ENCODE data around the gene MAGEA9B.
"Not testable (repeated sequence)": the region's sequence is repeated elsewhere in the genome, so short reads cannot be mapped to it uniquely, and the experiment has no call there.

Gene MAGEA9B

DNA sequence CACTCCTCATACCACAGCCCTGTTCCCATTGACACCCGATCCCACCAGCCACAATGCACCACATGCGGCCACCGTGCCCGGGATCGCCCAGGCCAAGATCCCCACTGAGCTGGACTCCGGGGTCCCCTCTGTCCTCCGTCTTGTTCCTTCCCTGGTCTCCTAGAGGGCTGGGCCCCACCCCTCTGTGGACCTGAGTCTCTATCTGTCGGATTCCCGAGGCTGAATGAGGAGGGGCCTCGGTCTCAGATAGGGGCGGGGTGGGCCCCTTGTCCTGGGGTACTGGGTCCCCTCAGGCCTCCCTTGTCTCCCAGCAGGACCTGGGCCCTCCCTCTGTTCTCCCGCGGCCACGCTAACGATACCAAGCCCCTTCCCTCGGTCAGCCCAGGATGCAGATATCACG is 1.6 kb downstream of the MAGEA9B start:
- DNase-seq; intact Hi-C loops (cut with DNase I): not testable (repeated sequence)

DNA sequence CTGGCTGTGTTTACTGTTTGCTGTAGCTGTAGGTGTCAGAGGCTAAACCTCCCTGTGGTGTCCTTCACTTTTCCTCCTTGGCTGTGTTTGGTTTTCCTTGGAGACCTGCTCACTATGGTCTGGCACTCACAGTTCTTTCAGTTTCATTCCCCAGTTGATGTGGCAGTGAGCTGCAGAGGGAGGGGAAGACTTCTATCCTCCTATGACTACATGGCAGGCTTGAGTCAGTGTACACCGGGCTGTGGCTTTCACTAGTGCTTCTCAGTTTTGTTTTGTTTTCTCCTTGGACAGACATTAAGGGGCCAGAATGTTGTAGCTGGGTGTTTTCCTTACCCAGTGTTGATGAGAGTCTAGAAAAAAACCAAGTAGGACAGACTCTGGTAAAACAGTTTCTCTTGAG is 13.8 kb downstream of the MAGEA9B start:
- intact Hi-C loops (cut with DNase I); DNase-seq: not testable (repeated sequence)

- intact Hi-C loops (cut with DNase I): no loop called here
- DNase-seq: no peak
Observed at GRCh38 chrX:149572743-149573142, 14.5 kb downstream of the MAGEA9B start.

DNA sequence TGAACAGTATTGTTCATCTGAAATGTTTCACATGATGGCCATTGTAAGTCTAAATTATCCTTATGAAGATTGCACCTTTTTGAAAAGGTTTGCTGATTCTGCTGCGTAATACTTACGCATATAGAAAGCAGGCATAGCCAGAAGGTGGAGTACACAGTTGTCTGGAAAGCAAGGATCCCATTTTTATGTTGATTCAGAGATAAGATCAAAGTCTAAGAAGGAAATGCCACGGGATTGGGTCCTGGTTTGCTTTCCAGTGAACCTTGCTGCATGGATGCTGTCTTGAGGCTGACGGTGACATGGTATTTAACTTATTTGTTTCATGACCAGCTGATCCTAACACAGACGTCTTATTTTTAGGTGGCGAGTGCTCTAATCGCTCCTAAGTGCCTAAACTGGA is 15.5 kb downstream of the MAGEA9B start:
- DNase-seq: no peak
- intact Hi-C loops (cut with DNase I): no loop called here

- intact Hi-C loops (cut with DNase I): no loop called here
- DNase-seq: no peak
Observed at GRCh38 chrX:149570668-149571067, 16.6 kb downstream of the MAGEA9B start.

GRCh38 chrX:149569770-149570169 is 17.5 kb downstream of the MAGEA9B start:
- no peak for DNase-seq
- intact Hi-C loops (cut with DNase I): no loop called here

DNA sequence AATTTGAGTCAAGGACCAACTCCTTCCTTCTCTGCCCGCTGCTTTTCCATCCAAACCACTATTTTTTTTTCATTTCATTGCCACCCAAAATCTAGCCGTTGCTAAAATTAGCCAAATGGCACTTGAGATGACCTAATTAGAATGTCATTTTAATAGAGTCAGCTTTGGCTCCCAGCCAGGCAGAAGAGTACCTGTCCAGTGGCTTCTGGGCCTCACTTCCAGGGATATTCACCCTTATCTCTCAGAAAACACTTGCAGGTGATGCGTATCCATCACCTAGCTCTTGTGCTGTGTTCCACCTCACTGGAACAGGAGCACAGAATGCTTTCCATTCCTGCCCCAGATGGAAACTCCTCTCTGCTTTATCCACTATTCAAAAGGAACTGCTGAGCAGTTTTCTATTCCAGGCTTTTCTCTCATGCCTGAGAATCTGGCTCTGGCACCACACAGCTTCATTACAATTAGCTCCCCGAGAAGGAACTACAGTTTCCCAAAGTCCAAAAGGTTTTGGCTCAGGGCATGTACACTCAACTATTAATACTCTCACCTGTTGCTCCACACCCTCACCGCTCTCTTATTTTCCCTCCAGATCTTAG is 18.5 kb downstream of the MAGEA9B start:
- intact Hi-C loops (cut with DNase I): no loop called here
- no peak for DNase-seq

- intact Hi-C loops (cut with DNase I): no loop called here
- DNase-seq: no peak
Observed at GRCh38 chrX:149567621-149568417, 19.4 kb downstream of the MAGEA9B start.

DNA sequence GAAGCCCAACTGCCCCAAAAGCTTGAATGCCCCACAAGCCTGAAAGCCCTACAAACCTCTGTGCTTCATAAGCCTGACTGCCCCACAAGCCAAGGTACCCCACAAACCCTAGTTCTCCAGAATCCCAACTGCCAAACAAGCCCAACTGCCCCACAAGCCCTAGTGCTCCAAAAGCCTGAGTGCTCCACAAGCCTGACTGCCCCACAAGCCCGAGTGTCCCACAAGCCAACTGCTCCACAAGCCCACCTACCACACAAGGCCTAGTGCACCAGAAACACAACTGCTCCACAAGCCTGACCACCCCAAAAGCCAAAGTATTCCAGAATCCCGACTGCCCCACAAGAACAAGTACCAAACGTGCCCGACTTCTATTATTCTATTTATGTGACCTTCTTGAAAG is 23.9 kb downstream of the MAGEA9B start:
- no peak for DNase-seq
- intact Hi-C loops (cut with DNase I): no loop called here

DNA sequence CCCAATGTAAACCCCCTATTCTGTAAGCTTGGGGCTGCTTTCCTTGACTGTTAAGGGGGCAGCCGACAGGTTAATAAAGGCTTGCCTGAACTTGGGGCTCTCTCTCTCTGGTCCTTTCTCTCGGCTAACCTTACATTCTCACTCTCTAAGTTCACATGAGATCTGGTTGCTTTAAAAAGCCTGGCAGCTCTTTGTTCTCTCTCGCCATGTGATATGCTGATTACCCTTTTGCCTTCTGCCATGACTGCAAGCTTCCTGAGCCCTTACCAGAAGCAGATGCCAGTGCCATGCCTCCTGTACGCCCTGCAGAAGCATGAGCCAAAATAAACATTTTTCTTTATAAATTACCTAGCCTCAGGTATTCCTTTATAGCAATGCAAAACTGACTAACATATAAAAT is 32.0 kb downstream of the MAGEA9B start:
- intact Hi-C loops (cut with DNase I); DNase-seq: not testable (repeated sequence)

GRCh38 chrX:149551939-149552248 is 35.4 kb downstream of the MAGEA9B start:
- DNase-seq; intact Hi-C loops (cut with DNase I): not testable (repeated sequence)

DNA sequence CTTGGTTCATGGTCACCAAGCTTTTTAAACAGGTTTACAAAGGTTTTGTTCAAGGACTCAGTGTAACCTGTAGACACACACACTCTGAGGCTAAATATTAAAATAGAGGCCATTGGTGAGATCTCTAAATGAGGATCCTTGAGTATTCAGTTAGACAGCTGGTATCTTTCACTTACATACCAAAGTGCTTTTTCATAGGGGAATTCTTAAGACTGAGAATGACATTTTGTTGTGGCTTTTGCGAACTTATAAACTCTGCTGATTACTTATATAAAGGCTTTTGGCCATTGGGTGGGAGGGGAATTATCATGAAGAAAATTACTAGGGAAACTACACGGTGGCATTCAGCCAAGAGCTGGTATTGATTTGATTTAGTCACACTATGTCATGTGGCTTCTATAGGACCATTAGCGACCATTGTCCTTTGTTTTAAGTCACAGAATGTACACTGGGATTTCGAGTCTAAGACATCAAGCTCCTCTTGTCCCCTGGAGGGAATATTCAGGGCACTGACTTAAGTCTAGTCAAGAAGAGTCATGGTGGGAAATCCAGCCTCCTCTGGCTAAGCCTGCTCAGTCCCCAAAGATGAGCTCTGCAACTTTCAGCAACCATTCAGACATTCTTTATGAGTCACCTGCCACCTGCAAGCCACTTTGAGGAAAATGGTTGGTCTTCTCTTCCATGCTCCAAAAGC is 35.9 kb downstream of the MAGEA9B start:
- intact Hi-C loops (cut with DNase I): not testable (repeated sequence)

DNA sequence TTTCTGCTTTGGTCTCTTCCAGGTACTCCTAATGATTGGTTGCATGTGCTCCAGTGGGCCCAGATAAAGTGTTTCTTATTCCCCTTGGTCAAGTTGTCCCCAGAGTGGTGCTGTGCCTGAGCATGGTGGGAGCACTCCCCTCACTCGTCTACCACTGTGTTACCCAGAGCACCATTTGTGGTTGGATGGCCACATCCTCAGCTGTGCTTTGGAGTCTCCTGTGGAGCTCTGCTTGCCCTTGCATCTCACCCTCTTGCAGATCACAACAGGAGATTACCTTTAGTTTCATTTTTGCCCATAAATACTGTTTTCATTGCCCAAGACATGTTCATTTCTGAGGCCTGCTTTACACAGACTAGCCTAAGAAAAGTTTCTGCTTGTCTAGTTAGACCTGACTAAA is 36.8 kb downstream of the MAGEA9B start:
- intact Hi-C loops (cut with DNase I); DNase-seq: not testable (repeated sequence)

More for the DNA sequence above, 35.9 kb downstream of the MAGEA9B start:
- DNase-seq: not testable (repeated sequence)

DNA sequence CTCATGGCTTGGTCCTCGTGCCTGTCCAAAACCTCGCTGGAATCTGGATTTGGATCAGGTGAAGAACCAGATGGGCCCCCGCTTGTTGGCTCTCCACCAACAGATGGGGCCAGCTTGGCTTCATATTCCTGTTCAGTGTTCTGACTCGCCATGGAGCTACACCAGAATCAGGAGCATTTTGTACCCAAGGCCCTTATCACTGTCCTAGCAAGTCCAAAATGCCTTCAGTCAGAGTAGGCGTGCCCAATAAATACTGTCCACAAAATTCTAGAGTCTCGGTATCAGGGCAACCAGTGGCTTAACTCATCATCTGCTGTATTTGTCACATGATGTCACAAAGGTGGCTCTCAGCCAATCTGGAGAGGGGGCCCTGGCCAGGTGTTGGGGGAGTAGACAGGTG is 37.6 kb downstream of the MAGEA9B start, which contains the start of gene HSFX3:
Gene HSFX3, minus strand, starts transcription at position 224 of the 400 bp plus-strand sequence. Its CDS starts 72 bp downstream, at position 152.
- intact Hi-C loops (cut with DNase I); DNase-seq: not testable (repeated sequence)

DNA sequence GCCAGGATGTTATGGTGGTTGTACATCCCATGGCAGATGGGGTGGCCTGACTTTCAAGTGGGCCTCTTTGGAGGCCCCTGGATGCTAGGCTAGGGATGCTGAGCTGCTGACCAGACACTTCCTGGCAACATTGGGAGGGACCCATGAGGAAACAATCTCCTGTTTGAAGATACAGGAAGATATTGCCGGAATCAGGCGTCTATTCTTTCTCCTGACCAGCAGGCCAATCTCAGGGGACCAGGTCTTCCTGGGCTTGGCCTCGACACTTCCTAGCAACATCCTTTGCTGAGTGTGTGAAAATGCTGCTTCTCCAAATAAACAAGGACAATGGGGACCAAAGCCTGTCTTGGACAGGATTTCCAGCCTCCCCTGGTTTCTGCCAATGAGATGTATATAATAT is 39.5 kb downstream of the MAGEA9B start:
- intact Hi-C loops (cut with DNase I); DNase-seq: not testable (repeated sequence)

DNA sequence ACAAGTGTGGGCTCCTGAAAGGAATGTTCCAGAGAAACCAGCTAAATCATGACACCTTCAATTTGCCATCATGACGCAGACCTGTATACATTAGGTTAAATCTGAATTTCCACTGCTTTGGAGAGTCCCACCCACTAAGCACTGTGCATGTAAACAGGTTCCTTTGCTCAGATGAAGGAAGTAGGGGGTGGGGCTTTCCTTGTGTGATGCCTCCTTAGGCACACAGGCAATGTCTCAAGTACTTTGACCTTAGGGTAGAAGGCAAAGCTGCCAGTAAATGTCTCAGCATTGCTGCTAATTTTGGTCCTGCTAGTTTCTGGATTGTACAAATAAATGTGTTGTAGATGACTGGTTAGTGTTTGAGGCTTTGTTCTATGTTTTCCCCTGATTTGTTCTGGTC is 40.3 kb downstream of the MAGEA9B start:
- DNase-seq; intact Hi-C loops (cut with DNase I): not testable (repeated sequence)

GRCh38 chrX:149545545-149546543 is 41.4 kb downstream of the MAGEA9B start:
- intact Hi-C loops (cut with DNase I): not testable (repeated sequence)
- peak in 4 of 42 donors; percentile 3 to 36 (median 14) for DNase-seq

DNA sequence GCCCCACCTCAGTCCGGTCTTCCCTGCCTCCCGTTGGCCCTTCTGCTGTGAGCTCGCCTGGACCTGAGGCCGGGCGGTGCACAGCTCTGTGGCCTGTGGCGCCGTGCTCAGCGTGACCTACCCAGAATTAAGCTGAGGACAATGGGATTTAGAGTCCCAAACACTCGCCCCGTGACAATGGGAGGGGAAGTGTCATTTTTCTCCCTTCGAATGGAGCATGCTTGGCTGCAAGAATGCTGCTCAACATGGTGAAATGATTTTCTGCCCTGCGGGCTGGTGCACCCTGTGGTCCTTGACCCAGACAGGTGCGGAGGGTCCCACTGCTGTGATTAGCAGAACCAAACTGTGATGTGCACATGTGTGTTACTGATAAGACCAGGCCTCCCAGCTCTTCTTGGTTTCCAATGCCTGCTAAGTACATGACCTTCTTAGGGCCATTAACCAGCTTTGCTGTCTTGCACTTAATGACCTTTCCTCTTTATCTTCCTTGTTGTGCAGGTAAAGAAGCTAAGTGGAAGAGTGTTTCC is 45.7 kb downstream of the MAGEA9B start:
- peak in 2 of 42 donors; percentile 17 to 35 for DNase-seq
- intact Hi-C loops (cut with DNase I): no loop called here
